ENCODE data around the gene TRPM5.

TRPM5 gene

DNA sequence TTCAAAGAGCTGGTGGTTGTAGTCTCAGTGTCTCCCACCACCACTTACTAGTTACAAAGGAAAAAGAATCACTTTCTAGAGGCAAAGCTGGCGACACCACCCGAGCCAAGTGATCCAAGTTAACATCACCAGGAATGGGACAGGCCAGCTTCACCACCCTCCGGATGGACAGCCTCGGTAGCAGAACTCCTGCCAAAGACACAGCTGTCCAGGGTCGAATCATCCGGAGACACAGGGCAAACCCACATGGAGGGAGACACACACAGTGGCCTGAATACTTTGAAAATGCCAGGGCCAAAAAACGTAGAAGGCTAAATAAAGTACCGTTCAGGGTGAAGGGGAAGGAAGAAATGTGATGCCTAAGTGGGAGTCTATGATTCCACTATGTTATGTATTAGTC lies 33.6 kb upstream of the TRPM5 start:
- no peaks in the 10 kb centered on the region for H3K4me1 ChIP-seq (ENCODE audit: low read depth, poor library complexity, severe bottlenecking)

DNA sequence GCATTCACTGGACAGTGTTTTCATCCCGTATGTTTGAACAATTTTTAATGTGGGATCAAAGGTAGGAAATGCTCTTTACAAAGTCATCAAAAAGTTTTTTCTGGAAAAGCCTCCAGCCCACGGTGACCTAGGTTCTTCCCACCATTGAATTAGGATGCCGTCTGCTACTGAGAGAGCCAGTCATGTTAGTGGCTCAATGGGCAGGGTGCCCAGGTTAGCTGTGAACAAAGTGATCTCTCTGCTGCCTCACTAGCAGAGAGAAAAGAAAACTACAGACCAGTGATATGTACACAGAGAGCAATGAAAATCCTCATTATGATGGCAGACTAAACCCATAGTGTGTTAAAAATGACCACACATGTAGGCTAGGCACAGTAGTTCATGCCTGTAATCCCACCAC lies 32.9 kb upstream of the TRPM5 start:
- H3K9ac ChIP-seq = no peak overlapping the region
- H3K4me3 ChIP-seq (IDR thresholded peaks at IDR 0.05; ENCODE audit: insufficient read depth, low read depth, low read length) = no peak overlapping the region

More for the DNA sequence above, 33.6 kb upstream of the TRPM5 start:
- TF ChIP-seq, protein P1, sequence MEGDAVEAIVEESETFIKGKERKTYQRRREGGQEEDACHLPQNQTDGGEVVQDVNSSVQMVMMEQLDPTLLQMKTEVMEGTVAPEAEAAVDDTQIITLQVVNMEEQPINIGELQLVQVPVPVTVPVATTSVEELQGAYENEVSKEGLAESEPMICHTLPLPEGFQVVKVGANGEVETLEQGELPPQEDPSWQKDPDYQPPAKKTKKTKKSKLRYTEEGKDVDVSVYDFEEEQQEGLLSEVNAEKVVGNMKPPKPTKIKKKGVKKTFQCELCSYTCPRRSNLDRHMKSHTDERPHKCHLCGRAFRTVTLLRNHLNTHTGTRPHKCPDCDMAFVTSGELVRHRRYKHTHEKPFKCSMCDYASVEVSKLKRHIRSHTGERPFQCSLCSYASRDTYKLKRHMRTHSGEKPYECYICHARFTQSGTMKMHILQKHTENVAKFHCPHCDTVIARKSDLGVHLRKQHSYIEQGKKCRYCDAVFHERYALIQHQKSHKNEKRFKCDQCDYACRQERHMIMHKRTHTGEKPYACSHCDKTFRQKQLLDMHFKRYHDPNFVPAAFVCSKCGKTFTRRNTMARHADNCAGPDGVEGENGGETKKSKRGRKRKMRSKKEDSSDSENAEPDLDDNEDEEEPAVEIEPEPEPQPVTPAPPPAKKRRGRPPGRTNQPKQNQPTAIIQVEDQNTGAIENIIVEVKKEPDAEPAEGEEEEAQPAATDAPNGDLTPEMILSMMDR (conservative IDR thresholded peaks at IDR 0.05; ENCODE audit: low read depth, low read length) = no peak
- Histone ChIP-seq H3K79me2 (ENCODE audit: insufficient read depth, low read depth) (no peaks in the 10 kb centered on the region), H3K4me3 (IDR thresholded peaks at IDR 0.05; ENCODE audit: insufficient read depth, low read depth, low read length) (no peak overlapping the region), H3K27ac (no peak overlapping the region), H3K36me3 (ENCODE audit: insufficient read depth) (no peaks in the 10 kb centered on the region), H3K9ac (no peak overlapping the region), H3K27me3 (ENCODE audit: insufficient read depth, low read depth) (no peaks in the 10 kb centered on the region), H3K4me2 (no peak overlapping the region), H4K20me1 (ENCODE audit: insufficient read depth) (no peaks in the 10 kb centered on the region), H2AFZ (ENCODE audit: low read depth) (no peak overlapping the region)

DNA sequence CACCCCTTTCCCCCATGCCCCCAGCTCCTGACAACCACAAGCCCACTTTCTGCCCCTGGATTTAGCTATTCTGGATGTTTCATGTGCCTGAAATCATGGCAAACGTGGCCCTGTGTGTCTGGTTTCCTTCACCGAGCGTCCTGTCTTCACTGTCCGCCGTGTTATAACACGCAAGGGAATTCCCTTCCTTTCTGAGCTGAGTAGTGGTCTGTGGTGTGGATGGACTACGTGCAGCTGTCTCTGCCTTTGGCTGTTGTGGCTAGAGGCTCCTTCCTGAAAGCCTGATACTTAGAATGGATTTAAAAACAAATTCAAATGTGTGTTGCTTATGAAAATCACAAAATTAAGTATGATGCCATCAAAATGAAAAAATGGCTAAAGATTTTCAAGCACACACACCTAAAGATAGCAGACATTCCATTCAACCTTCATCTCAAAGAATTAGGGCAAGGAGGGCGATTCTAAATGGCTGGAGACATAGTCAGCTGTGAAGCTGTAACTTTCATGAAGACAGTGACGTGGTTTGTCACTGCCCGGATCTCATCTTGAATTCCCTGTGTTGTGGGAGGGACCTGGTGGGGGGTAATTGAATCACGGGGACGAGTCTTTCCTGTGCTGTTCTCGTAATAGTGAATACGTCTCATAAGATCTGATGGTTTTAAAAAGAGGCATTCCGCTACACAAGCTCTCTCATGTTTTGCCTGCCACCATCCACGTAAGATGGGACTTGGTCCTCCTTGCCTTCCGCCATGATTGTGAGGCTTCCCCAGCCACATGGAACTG lies 31.0 kb upstream of the TRPM5 start:
- no peak overlapping the region for H3K4me2 ChIP-seq
- TF ChIP-seq, protein P1 (conservative IDR thresholded peaks at IDR 0.05; ENCODE audit: low read depth, low read length) = no peak
- H4K20me1 ChIP-seq (ENCODE audit: insufficient read depth) = no peaks in the 10 kb centered on the region
- no peak overlapping the region for H3K9ac ChIP-seq
- no peaks in the 10 kb centered on the region for H3K36me3 ChIP-seq (ENCODE audit: insufficient read depth)
- H3K27me3 ChIP-seq (ENCODE audit: insufficient read depth, low read depth) = no peaks in the 10 kb centered on the region
- H3K27ac ChIP-seq = no peak overlapping the region
- H3K4me1 ChIP-seq (ENCODE audit: low read depth, poor library complexity, severe bottlenecking) = no peaks in the 10 kb centered on the region
- no peak overlapping the region for H3K4me3 ChIP-seq (IDR thresholded peaks at IDR 0.05; ENCODE audit: insufficient read depth, low read depth, low read length)
- H2AFZ ChIP-seq (ENCODE audit: low read depth) = no peak overlapping the region
- H3K79me2 ChIP-seq (ENCODE audit: insufficient read depth, low read depth) = no peaks in the 10 kb centered on the region

More for the DNA sequence above, 32.9 kb upstream of the TRPM5 start:
- no peaks in the 10 kb centered on the region for H3K36me3 ChIP-seq (ENCODE audit: insufficient read depth)
- no peaks in the 10 kb centered on the region for H3K27me3 ChIP-seq (ENCODE audit: insufficient read depth, low read depth)
- no peaks in the 10 kb centered on the region for H3K79me2 ChIP-seq (ENCODE audit: insufficient read depth, low read depth)
- no peaks in the 10 kb centered on the region for H3K4me1 ChIP-seq (ENCODE audit: low read depth, poor library complexity, severe bottlenecking)
- H3K27ac ChIP-seq = no peak overlapping the region
- H3K4me2 ChIP-seq = no peak overlapping the region
- no peaks in the 10 kb centered on the region for H4K20me1 ChIP-seq (ENCODE audit: insufficient read depth)
- TF ChIP-seq, protein P1 (conservative IDR thresholded peaks at IDR 0.05; ENCODE audit: low read depth, low read length) = no peak
- no peak overlapping the region for H2AFZ ChIP-seq (ENCODE audit: low read depth)

DNA sequence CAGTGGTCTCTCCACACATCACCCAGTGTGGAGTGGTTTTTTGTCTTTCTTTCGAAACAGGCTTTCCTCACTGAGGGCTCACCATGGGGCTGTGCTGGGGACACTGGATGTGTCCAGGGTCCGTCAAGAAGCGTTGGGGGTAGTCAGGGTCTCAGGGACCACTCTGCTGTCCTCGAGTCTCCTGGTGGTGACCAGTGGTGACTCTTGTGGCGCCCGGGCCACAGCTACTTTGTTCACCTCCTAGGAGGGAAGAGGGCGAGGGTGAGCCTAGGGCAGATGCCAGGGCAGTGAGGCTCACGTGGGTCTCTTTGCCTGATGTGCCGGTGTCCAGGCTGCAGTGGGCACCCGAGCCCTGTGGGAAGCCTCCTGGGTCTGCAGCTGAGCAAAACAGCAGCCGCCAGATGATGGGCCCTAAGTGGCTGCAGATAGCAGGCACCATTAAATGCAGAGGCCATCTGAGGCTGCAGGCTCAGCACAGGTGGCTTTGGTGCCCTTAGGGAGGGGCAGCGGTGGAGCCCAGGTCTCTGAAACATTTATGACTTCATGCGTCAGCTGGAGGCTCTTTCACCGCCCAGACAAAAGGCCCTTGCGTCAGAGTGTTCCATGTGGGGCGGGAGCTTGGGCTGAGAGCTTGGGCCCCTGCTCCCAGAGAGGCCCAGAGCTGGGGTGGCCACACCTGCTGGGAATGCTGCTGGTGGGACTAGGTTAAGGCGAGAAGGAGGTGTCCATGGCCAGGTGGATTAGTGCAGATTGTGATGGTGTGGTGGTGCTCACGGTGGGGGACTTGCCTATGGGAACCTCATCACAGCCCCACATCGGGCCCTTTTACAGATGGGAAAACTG lies 30.0 kb upstream of the TRPM5 start:
- Histone ChIP-seq H3K4me1 (ENCODE audit: low read depth, poor library complexity, severe bottlenecking) (no peaks in the 10 kb centered on the region), H3K9ac (no peak overlapping the region), H3K79me2 (ENCODE audit: insufficient read depth, low read depth) (no peaks in the 10 kb centered on the region), H3K27ac (no peak overlapping the region), H3K36me3 (ENCODE audit: insufficient read depth) (no peaks in the 10 kb centered on the region), H2AFZ (ENCODE audit: low read depth) (no peak overlapping the region), H4K20me1 (ENCODE audit: insufficient read depth) (no peaks in the 10 kb centered on the region), H3K27me3 (ENCODE audit: insufficient read depth, low read depth) (no peaks in the 10 kb centered on the region), H3K4me2 (no peak overlapping the region), H3K4me3 (IDR thresholded peaks at IDR 0.05; ENCODE audit: insufficient read depth, low read depth, low read length) (no peak overlapping the region)
- TF ChIP-seq, protein P1 (conservative IDR thresholded peaks at IDR 0.05; ENCODE audit: low read depth, low read length) = no peak
